NCI-H460 (cell line): ENCODE measurements around the gene SHC3. TPM values are rescaled to one million over a fixed set of nuclear protein-coding genes. Genes with fewer than 3 reads are reported as not detected.

Experiments
- DNase-seq: peaks from one replicate; pipeline ENCODE4 v3.0.0-alpha.2; 2016; ENCODE audit warnings: low read depth; ENCODE audit errors: extremely low read depth
- total RNA-seq: library from RNA; depleted of rRNA; stranded (reverse); fragments of >200 nt; shearing (Covaris generic); gene quantifications from 2 replicates; pipeline ENCODE4 v1.2.3, GENCODE V29; 2014

The SHC3 gene
- total RNA-seq, 1 experiment from 2014 or later = 2.4 TPM

GRCh38 chr9:89115426-89115825 lies 63.2 kb downstream of the SHC3 start:
- no peak for DNase-seq

- no peak for DNase-seq
These were observed 63.9 kb downstream of the SHC3 start for GRCh38 chr9:89114741-89115140.

- DNase-seq = peak; percentile 44
These were observed 64.8 kb downstream of the SHC3 start for GRCh38 chr9:89113851-89114250.

GRCh38 chr9:89112243-89112642 lies 66.4 kb downstream of the SHC3 start:
- no peak for DNase-seq

GRCh38 chr9:89109666-89110065 lies 69.0 kb downstream of the SHC3 start:
- no peak for DNase-seq

- DNase-seq = no peak
These were observed 71.2 kb downstream of the SHC3 start for GRCh38 chr9:89107406-89107805.

GRCh38 chr9:89106224-89106851 lies 72.3 kb downstream of the SHC3 start:
- DNase-seq = no peak

- no peak for DNase-seq
These were observed 73.8 kb downstream of the SHC3 start for GRCh38 chr9:89104821-89105220.

- DNase-seq = no peak
These were observed 81.4 kb downstream of the SHC3 start for GRCh38 chr9:89097219-89097618.

- no peak for DNase-seq
These were observed 81.8 kb downstream of the SHC3 start for GRCh38 chr9:89096807-89097206.

- no peak for DNase-seq
These were observed 82.7 kb downstream of the SHC3 start for GRCh38 chr9:89095761-89096528.

GRCh38 chr9:89093201-89093975 lies 85.2 kb downstream of the SHC3 start:
- DNase-seq = no peak

- no peak for DNase-seq
These were observed 89.4 kb downstream of the SHC3 start for GRCh38 chr9:89089176-89089575.

- DNase-seq = no peak
These were observed 95.0 kb downstream of the SHC3 start for GRCh38 chr9:89083626-89084025.

- DNase-seq = no peak
These were observed 98.4 kb downstream of the SHC3 start for GRCh38 chr9:89080193-89080592.

- no peak for DNase-seq
These were observed 99.2 kb downstream of the SHC3 start for GRCh38 chr9:89079391-89079790.

GRCh38 chr9:89078860-89079259 lies 99.8 kb downstream of the SHC3 start:
- DNase-seq = no peak

GRCh38 chr9:89078421-89078820 lies 100.2 kb downstream of the SHC3 start:
- no peak for DNase-seq

GRCh38 chr9:89077519-89077918 lies 101.1 kb downstream of the SHC3 start:
- DNase-seq = no peak

- DNase-seq = no peak
These were observed 105.2 kb downstream of the SHC3 start for GRCh38 chr9:89073397-89073796.

GRCh38 chr9:89071591-89071990 lies 107.0 kb downstream of the SHC3 start:
- DNase-seq = no peak

GRCh38 chr9:89066835-89067234 lies 111.8 kb downstream of the SHC3 start:
- no peak for DNase-seq
